ENCODE results near the gene RPL28. TPM values are rescaled to one million over a fixed set of nuclear protein-coding genes. Genes with fewer than 3 reads are reported as not detected.

RPL28 gene
- total and polyA plus RNA-seq, 9 donors = 391 to 2,645 (median 2,257) TPM

DNA sequence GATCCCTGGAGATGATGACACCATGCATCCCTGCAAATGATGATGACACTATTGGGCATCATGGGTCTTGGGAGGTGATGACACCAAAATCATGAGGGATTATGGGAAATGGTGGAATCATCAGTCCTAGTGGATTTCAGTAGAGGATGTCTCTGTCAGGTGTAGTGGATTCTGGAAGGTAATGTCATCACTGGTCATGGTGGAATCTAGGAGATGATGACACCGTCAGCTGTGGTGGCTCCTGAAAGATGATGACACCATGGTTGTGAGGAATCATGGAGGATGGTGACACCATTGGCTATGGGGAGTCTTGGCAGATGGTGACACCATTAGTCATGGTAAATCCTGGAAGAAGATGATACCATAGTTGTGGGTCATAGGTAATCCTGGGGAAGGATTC is 45.5 kb downstream of the RPL28 start:
- TF ChIP-seq POLR2A (IDR thresholded peaks at IDR 0.05) = no peak
- TF ChIP-seq, protein P1, sequence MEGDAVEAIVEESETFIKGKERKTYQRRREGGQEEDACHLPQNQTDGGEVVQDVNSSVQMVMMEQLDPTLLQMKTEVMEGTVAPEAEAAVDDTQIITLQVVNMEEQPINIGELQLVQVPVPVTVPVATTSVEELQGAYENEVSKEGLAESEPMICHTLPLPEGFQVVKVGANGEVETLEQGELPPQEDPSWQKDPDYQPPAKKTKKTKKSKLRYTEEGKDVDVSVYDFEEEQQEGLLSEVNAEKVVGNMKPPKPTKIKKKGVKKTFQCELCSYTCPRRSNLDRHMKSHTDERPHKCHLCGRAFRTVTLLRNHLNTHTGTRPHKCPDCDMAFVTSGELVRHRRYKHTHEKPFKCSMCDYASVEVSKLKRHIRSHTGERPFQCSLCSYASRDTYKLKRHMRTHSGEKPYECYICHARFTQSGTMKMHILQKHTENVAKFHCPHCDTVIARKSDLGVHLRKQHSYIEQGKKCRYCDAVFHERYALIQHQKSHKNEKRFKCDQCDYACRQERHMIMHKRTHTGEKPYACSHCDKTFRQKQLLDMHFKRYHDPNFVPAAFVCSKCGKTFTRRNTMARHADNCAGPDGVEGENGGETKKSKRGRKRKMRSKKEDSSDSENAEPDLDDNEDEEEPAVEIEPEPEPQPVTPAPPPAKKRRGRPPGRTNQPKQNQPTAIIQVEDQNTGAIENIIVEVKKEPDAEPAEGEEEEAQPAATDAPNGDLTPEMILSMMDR (IDR thresholded peaks at IDR 0.05) = no peak
- TF ChIP-seq EP300 (IDR thresholded peaks at IDR 0.05) = no peak
- WGBS, 3 donors = 85 to 95% (median 89%) methylated on average over 1 of the region's 1 CpG
- Histone ChIP-seq H3K36me3 (no peaks in the 10 kb centered on the region), H3K27ac (no peak overlapping the region), H3K9me3 (no peaks in the 10 kb centered on the region), H3K4me1 (ENCODE audit: insufficient read depth) (no peaks in the 10 kb centered on the region), H3K27me3 (no peaks in the 10 kb centered on the region), H3K4me3 (no peak overlapping the region)
- no peak for DNase-seq
- intact Hi-C loops (cut with DNase I) = no loop called here

DNA sequence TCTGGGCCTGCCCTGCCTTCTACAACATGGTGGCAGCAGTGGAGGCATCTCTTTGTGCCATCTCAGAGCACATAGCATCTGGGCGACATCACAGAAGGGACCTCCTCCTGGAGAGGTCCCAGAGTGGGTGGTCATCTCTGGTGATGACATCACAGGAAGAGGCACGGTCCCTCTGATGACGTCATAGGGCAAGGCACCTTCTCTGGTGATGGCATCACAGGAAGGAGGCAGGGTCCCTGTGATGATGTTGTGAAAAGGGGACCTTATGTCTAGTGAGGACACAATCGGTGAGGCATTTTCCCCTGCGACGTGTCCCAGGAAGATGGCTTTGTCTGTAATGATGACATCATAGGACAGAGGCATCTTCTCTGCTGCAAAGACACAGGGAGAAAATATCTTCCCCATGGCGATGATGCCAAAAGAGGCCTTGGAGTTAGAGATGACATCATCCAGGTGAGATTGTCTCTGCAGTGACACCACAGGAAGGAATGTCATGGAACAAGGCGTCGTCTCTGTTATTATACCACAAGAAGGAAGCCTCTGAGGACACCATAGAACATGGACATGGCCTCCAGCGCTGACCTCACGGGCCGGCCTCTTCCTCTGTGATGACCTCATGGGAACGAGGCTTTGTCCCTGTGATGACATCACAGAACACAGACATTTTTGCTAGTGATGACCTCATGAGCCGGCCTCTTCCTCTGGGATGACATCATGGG is 46.7 kb downstream of the RPL28 start:
- Histone ChIP-seq H3K9me3 (no peaks in the 10 kb centered on the region), H3K27me3 (no peaks in the 10 kb centered on the region), H3K36me3 (no peaks in the 10 kb centered on the region), H3K4me1 (ENCODE audit: insufficient read depth) (no peaks in the 10 kb centered on the region), H3K27ac (no peak overlapping the region), H3K4me3 (no peak overlapping the region)
- TF ChIP-seq EP300 (IDR thresholded peaks at IDR 0.05) = no peak
- no peak for TF ChIP-seq POLR2A (IDR thresholded peaks at IDR 0.05)
- TF ChIP-seq, protein P1 (IDR thresholded peaks at IDR 0.05) = no peak
- DNase-seq = no peak
- WGBS, 3 donors = 84 to 88% (median 88%) methylated on average over 11 to 14 of the region's 14 CpGs
- intact Hi-C loops (cut with DNase I) = no loop called here

DNA sequence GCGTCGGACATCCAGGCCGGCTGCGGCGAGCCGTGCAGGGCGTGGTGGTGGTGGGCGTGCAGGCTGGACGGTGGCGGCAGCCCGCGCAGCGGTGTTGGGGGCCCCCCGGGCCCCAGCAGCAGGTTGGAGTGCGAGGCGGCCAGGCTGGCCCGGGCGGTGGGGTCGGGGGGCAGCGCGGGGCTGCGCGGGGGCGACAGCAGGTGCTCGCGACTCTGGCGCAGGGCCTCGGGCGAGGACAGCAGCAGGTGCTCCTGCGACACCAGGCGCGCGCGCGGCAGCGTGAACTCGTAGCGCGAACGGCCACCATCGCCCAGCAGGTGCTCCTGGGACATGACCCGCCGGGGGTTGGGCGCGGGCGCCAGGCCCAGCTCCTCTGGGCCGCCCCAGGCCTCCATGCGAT is 47.6 kb downstream of the RPL28 start:
- intact Hi-C loops (cut with DNase I) = no loop called here
- TF ChIP-seq POLR2A (IDR thresholded peaks at IDR 0.05) = no peak
- no peak for TF ChIP-seq EP300 (IDR thresholded peaks at IDR 0.05)
- TF ChIP-seq, protein P1 (IDR thresholded peaks at IDR 0.05) = no peak
- H3K4me1 ChIP-seq (ENCODE audit: insufficient read depth) = no peaks in the 10 kb centered on the region
- H3K27me3 ChIP-seq = no peaks in the 10 kb centered on the region
- no peak for DNase-seq
- WGBS, 3 donors = 4 to 6% (median 6%) methylated on average over 34 to 48 of the region's 48 CpGs
- H3K9me3 ChIP-seq = no peaks in the 10 kb centered on the region
- H3K27ac ChIP-seq = no peak overlapping the region
- H3K36me3 ChIP-seq = no peaks in the 10 kb centered on the region
- H3K4me3 ChIP-seq = no peak overlapping the region

DNA sequence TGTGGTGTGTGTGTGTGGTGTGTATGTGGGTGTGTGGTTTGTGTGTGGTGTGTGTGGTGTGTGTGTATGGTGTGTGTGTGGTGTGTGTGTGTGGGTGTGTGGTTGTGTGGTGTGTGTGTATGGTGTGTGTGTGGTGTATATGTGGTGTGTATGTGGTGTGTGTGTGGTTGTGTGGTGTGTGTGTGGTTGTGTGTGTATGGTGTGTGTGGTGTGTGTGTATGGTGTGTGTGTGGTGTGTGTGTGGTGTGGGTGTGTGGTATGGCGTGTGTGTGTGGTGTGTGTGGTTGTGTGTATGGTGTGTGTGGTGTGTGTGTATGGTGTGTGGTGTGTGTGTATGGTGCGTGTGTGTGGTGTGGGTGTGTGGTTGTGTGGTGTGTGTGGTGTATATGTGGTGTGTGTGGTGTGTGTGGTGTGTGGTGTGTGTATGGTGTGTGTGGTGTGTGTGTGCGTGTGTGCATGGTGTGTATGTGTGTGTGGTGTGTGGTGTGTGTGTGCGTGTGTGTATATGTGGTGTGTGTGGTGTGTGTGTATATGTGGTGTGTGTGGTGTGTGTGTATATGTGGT is 48.7 kb downstream of the RPL28 start:
- Histone ChIP-seq H3K27me3 (no peaks in the 10 kb centered on the region), H3K9me3 (no peaks in the 10 kb centered on the region), H3K4me3 (no peak overlapping the region), H3K4me1 (ENCODE audit: insufficient read depth) (no peaks in the 10 kb centered on the region), H3K27ac (no peak overlapping the region), H3K36me3 (no peaks in the 10 kb centered on the region)
- intact Hi-C loops (cut with DNase I) = no loop called here
- TF ChIP-seq EP300 (IDR thresholded peaks at IDR 0.05) (no peak), POLR2A (IDR thresholded peaks at IDR 0.05) (no peak)
- TF ChIP-seq, protein P1 (IDR thresholded peaks at IDR 0.05) = no peak
- 70 to 90% (median 84%) methylated on average over 4 of the region's 4 CpGs for WGBS, 3 donors
- no peak for DNase-seq

Measured in ovary (tissue), 9 donors.